Measurements from ENCODE around the gene ISM2.

The ISM2 gene

DNA sequence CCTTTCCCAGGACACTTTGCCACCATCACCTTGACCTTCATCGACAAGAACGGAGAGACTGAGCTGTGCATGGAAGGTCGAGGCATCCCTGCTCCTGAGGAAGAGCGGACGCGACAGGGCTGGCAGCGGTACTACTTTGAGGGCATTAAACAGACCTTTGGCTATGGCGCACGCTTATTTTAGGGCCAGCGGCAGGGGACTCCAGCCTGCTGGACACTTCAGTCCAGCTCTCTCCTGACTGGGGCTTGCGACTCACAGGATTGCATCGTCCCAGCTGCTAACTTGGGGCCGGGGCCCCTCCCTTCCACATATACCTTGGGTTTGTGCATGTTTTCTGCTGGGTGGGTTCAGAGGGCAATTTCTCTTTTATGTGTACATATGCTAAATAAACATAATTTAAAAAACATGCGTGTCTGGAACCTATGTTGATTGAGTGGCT lies 29.5 kb downstream of the ISM2 start:
- DNase-seq (ENCODE audit: low read depth) = no peak
- no peak overlapping the region for H3K4me3 ChIP-seq (ENCODE audit: low read length)
- TF ChIP-seq, protein P1, sequence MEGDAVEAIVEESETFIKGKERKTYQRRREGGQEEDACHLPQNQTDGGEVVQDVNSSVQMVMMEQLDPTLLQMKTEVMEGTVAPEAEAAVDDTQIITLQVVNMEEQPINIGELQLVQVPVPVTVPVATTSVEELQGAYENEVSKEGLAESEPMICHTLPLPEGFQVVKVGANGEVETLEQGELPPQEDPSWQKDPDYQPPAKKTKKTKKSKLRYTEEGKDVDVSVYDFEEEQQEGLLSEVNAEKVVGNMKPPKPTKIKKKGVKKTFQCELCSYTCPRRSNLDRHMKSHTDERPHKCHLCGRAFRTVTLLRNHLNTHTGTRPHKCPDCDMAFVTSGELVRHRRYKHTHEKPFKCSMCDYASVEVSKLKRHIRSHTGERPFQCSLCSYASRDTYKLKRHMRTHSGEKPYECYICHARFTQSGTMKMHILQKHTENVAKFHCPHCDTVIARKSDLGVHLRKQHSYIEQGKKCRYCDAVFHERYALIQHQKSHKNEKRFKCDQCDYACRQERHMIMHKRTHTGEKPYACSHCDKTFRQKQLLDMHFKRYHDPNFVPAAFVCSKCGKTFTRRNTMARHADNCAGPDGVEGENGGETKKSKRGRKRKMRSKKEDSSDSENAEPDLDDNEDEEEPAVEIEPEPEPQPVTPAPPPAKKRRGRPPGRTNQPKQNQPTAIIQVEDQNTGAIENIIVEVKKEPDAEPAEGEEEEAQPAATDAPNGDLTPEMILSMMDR (conservative IDR thresholded peaks at IDR 0.05; ENCODE audit: low read depth, low read length) = no peak

DNA sequence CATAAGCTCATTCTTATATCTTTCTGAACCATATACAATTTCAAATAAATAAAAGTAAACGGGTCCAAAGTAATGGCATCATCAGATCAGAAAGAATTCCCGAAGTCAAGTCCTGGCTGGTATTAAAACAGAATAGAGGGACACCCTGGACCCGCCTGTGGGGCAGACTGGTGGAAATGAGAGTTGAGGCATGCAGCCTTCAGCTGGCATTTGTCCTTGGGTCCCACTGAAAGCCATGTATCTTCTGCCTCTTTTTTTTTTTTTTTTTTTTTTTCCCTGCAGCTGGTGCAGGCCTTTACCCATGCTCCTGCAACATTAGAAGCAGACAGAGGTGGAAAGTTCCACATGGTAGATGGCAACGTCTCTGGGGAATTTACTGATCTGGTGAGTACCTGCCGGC lies 30.8 kb downstream of the ISM2 start:
- no peak for DNase-seq (ENCODE audit: low read depth)
- TF ChIP-seq, protein P1 (conservative IDR thresholded peaks at IDR 0.05; ENCODE audit: low read depth, low read length) = no peak
- no peak overlapping the region for H3K4me3 ChIP-seq (ENCODE audit: low read length)

DNA sequence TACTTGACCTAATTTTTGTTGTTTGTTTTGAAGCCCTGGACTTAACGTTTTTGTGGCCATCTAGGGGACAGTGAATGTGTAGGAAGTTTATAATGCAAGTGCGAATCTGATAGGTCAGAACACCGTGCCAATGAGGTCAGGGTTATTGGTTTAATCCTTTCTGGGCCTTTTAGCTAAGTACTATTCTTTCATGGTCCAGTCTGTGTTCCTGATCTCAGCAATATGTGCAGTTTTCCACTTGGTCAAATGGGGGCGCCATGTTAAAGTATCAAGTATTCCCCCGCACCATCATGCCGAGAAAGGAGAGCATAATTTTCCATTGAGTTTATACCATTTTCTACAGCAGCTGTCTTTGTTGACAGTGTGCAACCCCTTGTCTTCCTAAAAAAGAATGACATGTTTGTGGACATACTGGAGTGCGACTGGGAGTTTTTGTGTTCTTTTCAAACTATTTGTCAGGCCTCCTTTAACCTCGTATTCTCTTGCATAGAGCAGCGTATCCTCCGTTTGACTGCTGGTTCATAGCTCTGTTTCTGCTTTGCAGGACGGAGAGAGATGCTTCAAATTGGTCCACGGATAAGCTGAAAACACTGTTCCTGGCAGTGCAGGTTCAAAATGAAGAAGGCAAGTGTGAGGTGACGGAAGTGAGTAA lies 39.4 kb downstream of the ISM2 start:
- TF ChIP-seq, protein P1 (conservative IDR thresholded peaks at IDR 0.05; ENCODE audit: low read depth, low read length) = peak; percentile 84
- DNase-seq (ENCODE audit: low read depth) = peak; percentile 37
- peak overlapping the region; percentile 97 for H3K4me3 ChIP-seq (ENCODE audit: low read length)

DNA sequence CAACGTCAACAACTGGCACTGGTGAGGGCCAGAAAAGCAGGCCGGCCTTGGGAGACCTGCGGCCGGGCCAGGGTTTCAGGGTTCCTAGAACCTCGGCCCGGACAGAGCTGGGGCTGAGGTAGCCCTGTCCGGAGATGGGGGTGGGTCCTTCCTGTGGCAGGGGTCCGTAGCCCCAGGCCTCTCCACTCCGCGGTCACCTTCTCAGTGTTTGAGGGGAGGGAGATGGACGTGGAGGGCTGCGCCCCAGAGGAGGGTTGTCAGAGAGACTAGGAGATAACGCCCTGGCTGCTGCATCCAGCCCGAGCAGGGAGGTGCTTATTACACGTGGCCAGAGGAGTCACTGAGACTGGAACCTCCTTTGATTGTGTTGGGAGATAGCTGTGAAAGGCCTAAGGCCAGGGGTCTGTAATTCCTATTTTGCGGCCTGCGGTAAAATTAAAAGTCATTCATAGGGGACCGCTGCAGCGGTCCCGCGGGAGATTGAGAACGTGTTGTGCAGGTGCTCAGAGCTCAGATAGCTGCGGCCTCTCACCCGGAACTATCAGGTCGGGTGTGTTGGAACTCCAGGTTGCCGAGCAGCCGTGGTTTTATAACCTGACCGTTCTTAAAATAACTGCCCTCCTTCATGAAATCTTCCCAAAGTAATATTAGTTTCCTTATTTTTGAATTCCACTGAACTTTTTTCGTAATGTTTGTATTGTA lies 40.2 kb downstream of the ISM2 start:
- DNase-seq (ENCODE audit: low read depth) = no peak
- TF ChIP-seq, protein P1 (conservative IDR thresholded peaks at IDR 0.05; ENCODE audit: low read depth, low read length) = no peak
- H3K4me3 ChIP-seq (ENCODE audit: low read length) = peak overlapping the region; percentile 97

DNA sequence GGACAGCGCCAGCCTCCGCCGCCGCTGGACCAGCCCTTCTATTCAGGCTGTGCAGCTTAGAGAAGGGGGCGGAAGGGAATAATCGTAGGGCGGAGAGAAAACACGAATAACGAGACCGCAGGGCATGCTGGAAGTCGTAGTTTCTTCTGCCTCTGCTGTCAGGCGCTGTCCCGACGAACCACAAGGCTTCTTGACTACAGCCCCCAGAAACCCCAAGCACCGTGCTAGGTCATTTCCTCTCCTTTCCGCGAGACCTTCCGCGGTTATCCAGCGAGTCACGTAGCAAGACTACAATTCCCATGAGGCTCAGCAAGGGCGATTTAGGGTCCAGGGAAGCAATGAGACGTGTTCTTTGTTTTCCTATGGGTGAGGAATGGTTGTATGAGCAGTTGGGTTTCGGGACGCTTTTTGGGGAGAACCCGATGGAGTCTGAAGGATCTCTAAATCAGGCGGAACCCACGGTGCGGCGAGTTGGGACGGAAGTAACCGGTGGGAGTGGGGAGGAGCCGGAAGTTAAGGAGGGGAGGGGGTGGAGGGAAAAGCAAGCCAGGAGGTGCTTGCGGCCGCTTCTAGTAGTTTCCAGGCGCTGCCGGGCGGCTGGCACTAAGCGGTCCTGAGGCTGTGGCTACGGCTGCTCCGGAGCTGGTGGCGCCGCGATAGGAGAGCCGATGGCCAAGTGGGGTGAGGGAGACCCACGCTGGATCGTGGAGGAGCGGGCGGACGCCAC lies 40.9 kb downstream of the ISM2 start, which contains the start of the genes AHSA1 and VIPAS39:
AHSA1 (plus strand) TSS at position 572 of the 727 bp plus-strand sequence; CDS start at position 669, 97 bp downstream.
VIPAS39 (minus strand) TSS at position 80 of the 727 bp plus-strand sequence. CDS start 3,499 bp downstream, outside the sequence.
- TF ChIP-seq, protein P1 (conservative IDR thresholded peaks at IDR 0.05; ENCODE audit: low read depth, low read length) = no peak
- peak; percentile 99 for DNase-seq (ENCODE audit: low read depth)
- peak within 1 kb of the TSS; percentile 97 for H3K4me3 ChIP-seq (ENCODE audit: low read length)

DNA sequence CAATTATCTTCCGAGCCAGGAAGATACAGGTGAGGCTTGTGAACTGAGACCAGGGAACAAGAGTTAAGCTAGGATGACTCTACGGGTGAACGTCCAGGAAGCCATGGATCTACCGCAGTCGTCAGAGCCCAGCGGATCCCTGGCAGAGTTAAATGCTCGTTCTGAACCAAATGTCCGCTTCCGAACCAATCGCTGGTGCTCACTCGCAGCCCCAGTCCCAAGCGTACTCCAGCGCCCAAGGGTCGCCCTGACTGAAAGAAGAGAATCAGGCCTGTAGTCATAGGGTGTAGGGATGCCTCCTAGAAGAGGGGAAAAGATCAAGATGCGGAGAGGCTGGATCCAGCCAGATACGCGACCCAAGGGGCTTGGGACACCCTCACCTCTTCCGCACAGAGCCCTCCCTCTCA lies 41.5 kb downstream of the ISM2 start:
- TF ChIP-seq, protein P1 (conservative IDR thresholded peaks at IDR 0.05; ENCODE audit: low read depth, low read length) = no peak
- DNase-seq (ENCODE audit: low read depth) = no peak
- peak overlapping the region; percentile 97 for H3K4me3 ChIP-seq (ENCODE audit: low read length)

Measured in retinal pigment epithelial cell (primary cell).